GM12878 (cell line): Measurements from ENCODE around the gene FAM227A. TPM values are rescaled to one million over a fixed set of nuclear protein-coding genes. Genes with fewer than 3 reads are reported as not detected.
A peak's percentile ranks its signal among the peaks of the same experiment; 100 is the strongest.

Experiments
- MYC ChIP-seq: IDR thresholded peaks from 2 replicates; pipeline ENCODE4 v1.6.1; 2011; ENCODE audit warnings: mild to moderate bottlenecking, low read length, moderate library complexity, inconsistent platforms; ENCODE audit not compliant: insufficient read depth, insufficient replicate concordance, insufficient read length, severe bottlenecking
- NKRF ChIP-seq: fragments of 450-650 bp; conservative IDR thresholded peaks from 2 replicates; pipeline ENCODE4 v1.6.1; 2017; ENCODE audit warnings: mild to moderate bottlenecking, moderate library complexity
- PAX5 ChIP-seq: IDR thresholded peaks from 2 replicates; pipeline ENCODE4 v1.6.1; 2011; ENCODE audit warnings: low read depth, low read length, borderline replicate concordance
- PML ChIP-seq: IDR thresholded peaks from 2 replicates; pipeline ENCODE4 v1.6.1; 2012; ENCODE audit warnings: low read length, inconsistent platforms
- YY1 ChIP-seq: IDR thresholded peaks from 2 replicates; pipeline ENCODE4 v1.6.1; 2011; ENCODE audit warnings: low read depth, mild to moderate bottlenecking, low read length
- ZNF622 ChIP-seq: fragments of 450-650 bp; IDR thresholded peaks from 2 replicates; pipeline ENCODE4 v1.6.1; 2017; ENCODE audit warnings: mild to moderate bottlenecking, inconsistent platforms
- ZZZ3 ChIP-seq: IDR thresholded peaks from 2 replicates; pipeline ENCODE4 v1.6.1; 2011; ENCODE audit warnings: low read depth; ENCODE audit not compliant: control insufficient read depth, insufficient read length
- polyA plus RNA-seq, 11 experiments: library from polyadenylated mRNA; depleted of rRNA in 4 of 11; unstranded in 6 of 11; stranded (reverse) in 5 of 11; fragments of >200 nt; fragmentation: Nextera tagmentation in 4 of 11; fragmentation: Illumina TruSeq in 1 of 11; extraction: Ambion mirVana in 4 of 11; extraction: Trizol in 1 of 11; gene quantifications; 1 replicate in 1 of 11; 2 replicates in 10 of 11; pipeline versions ENCODE4 v1.2.1 to v1.2.3, GENCODE V29; 2011 to 2016; ENCODE audit warnings: inconsistent platforms in 2 of 11, missing spikeins in 2 of 11, low read depth in 1 of 11
- total RNA-seq, 4 experiments: library from RNA; depleted of rRNA in 3 of 4; stranded (reverse); fragments of >200 nt in 3 of 4; fragmentation: Illumina TruSeq in 1 of 4; extraction: Trizol in 1 of 4; gene quantifications; 2 replicates each; pipeline versions ENCODE4 v1.2.1 to v1.2.3, GENCODE V29; 2013 to 2021
- TF ChIP-seq, protein P1 (sequence below): fragments of 450-650 bp; IDR thresholded peaks from 2 replicates; pipeline ENCODE4 v1.6.1; 2017; ENCODE audit warnings: mild to moderate bottlenecking
- TF ChIP-seq, protein P2 (sequence below): fragments of 450-650 bp; IDR thresholded peaks from 2 replicates; pipeline ENCODE4 v1.6.1; 2018; ENCODE audit warnings: mild to moderate bottlenecking, low read depth, moderate library complexity; ENCODE audit not compliant: partially characterized antibody
- TF ChIP-seq, protein P3 (sequence below): IDR thresholded peaks from 2 replicates; pipeline ENCODE4 v1.6.1; 2011; ENCODE audit warnings: mild to moderate bottlenecking, low read depth, low read length, moderate library complexity; ENCODE audit not compliant: insufficient replicate concordance

Gene FAM227A
- total and polyA plus RNA-seq, 10 of the 15 experiments (the other 5 are each of a cell fraction or from before 2014, with no cell fraction given) = 0.02 to 0.59 (median 0.25) TPM

DNA sequence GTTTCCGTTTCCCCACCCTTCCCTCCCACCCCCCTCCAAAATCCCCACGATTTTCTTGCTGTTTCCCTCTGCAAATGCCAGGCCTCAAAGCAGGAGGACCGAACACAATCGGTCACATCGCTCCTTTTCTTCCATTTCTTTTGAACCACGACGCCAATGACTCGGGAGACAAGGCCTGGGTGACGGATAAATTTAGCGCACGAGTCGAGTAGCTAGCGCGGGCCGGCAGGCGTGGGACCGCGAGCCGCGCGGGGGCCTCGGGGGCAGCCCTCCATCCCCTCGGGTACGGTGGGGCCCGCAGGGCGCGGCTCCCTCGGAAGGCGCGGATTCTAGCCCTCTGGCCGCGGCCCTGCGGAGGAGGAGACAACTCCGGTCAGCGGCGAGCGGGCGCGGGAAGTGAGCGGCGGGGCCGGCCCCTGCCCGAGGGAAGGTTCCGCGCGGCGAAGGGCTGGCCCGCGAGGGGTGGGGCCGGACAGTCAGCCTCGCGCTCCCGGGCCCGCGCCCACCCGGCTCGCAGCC, 44.1 kb upstream of the FAM227A start (continued):
- TF ChIP-seq ZZZ3 (no peak), PML (no peak), ZNF622 (no peak), MYC (peak; percentile 15), YY1 (0 out of 2 replicates have a peak, but pooled peaks have one; percentile 10), NKRF (peak; percentile 60), PAX5 (no peak)
- TF ChIP-seq, protein P1, sequence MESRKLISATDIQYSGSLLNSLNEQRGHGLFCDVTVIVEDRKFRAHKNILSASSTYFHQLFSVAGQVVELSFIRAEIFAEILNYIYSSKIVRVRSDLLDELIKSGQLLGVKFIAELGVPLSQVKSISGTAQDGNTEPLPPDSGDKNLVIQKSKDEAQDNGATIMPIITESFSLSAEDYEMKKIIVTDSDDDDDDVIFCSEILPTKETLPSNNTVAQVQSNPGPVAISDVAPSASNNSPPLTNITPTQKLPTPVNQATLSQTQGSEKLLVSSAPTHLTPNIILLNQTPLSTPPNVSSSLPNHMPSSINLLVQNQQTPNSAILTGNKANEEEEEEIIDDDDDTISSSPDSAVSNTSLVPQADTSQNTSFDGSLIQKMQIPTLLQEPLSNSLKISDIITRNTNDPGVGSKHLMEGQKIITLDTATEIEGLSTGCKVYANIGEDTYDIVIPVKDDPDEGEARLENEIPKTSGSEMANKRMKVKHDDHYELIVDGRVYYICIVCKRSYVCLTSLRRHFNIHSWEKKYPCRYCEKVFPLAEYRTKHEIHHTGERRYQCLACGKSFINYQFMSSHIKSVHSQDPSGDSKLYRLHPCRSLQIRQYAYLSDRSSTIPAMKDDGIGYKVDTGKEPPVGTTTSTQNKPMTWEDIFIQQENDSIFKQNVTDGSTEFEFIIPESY = no peak
- TF ChIP-seq, protein P2, sequence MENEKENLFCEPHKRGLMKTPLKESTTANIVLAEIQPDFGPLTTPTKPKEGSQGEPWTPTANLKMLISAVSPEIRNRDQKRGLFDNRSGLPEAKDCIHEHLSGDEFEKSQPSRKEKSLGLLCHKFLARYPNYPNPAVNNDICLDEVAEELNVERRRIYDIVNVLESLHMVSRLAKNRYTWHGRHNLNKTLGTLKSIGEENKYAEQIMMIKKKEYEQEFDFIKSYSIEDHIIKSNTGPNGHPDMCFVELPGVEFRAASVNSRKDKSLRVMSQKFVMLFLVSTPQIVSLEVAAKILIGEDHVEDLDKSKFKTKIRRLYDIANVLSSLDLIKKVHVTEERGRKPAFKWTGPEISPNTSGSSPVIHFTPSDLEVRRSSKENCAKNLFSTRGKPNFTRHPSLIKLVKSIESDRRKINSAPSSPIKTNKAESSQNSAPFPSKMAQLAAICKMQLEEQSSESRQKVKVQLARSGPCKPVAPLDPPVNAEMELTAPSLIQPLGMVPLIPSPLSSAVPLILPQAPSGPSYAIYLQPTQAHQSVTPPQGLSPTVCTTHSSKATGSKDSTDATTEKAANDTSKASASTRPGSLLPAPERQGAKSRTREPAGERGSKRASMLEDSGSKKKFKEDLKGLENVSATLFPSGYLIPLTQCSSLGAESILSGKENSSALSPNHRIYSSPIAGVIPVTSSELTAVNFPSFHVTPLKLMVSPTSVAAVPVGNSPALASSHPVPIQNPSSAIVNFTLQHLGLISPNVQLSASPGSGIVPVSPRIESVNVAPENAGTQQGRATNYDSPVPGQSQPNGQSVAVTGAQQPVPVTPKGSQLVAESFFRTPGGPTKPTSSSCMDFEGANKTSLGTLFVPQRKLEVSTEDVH = no peak
- TF ChIP-seq, protein P3, sequence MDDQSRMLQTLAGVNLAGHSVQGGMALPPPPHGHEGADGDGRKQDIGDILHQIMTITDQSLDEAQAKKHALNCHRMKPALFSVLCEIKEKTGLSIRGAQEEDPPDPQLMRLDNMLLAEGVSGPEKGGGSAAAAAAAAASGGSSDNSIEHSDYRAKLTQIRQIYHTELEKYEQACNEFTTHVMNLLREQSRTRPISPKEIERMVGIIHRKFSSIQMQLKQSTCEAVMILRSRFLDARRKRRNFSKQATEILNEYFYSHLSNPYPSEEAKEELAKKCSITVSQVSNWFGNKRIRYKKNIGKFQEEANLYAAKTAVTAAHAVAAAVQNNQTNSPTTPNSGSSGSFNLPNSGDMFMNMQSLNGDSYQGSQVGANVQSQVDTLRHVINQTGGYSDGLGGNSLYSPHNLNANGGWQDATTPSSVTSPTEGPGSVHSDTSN = no peak
